CD4-positive, alpha-beta T cell treated with Interleukin-6 at 100 ng/mL for 8 hours (primary cell): ENCODE data around the gene SEPTIN11.
"Not testable (repeated sequence)": the region's sequence is repeated elsewhere in the genome, so short reads cannot be mapped to it uniquely, and the experiment has no call there.

Experiments used
- DNase-seq: peaks from one replicate; pipeline ENCODE4 v3.0.0-alpha.2; 2020; ENCODE audit warnings: mixed read lengths, low spot score

The SEPTIN11 gene

GRCh38 chr4:76952071-76952470, 2.5 kb downstream of the SEPTIN11 start:
- DNase-seq, result no peak

- no peak for DNase-seq
These were observed 3.4 kb downstream of the SEPTIN11 start for GRCh38 chr4:76952656-76953582.

- no peak for DNase-seq
These were observed 4.4 kb downstream of the SEPTIN11 start for GRCh38 chr4:76953956-76954355.

GRCh38 chr4:76954489-76954888, 4.9 kb downstream of the SEPTIN11 start:
- no peak for DNase-seq

- no peak for DNase-seq
These were observed 5.6 kb downstream of the SEPTIN11 start for GRCh38 chr4:76955182-76955581.

GRCh38 chr4:76957004-76957738, 7.6 kb downstream of the SEPTIN11 start:
- no peak for DNase-seq

GRCh38 chr4:76958891-76959290, 9.3 kb downstream of the SEPTIN11 start:
- DNase-seq, result no peak

- no peak for DNase-seq
These were observed 10.5 kb downstream of the SEPTIN11 start for GRCh38 chr4:76960014-76960413.

GRCh38 chr4:76962406-76963130, 13.0 kb downstream of the SEPTIN11 start:
- no peak for DNase-seq

- no peak for DNase-seq
These were observed 13.7 kb downstream of the SEPTIN11 start for GRCh38 chr4:76963131-76963750.

GRCh38 chr4:76963927-76964326, 14.4 kb downstream of the SEPTIN11 start:
- not testable (repeated sequence) for DNase-seq

GRCh38 chr4:76964769-76965168, 15.2 kb downstream of the SEPTIN11 start:
- no peak for DNase-seq

- no peak for DNase-seq
These were observed 16.5 kb downstream of the SEPTIN11 start for GRCh38 chr4:76965866-76966579.

- no peak for DNase-seq
These were observed 19.4 kb downstream of the SEPTIN11 start for GRCh38 chr4:76968937-76969336.

GRCh38 chr4:76969495-76969894, 19.9 kb downstream of the SEPTIN11 start:
- no peak for DNase-seq

- DNase-seq, result no peak
These were observed 20.5 kb downstream of the SEPTIN11 start for GRCh38 chr4:76969941-76970529.

- no peak for DNase-seq
These were observed 22.8 kb downstream of the SEPTIN11 start for GRCh38 chr4:76972306-76972705.

- DNase-seq, result no peak
These were observed 24.6 kb downstream of the SEPTIN11 start for GRCh38 chr4:76974150-76974549.

GRCh38 chr4:76977113-76977512, 27.6 kb downstream of the SEPTIN11 start:
- no peak for DNase-seq

- DNase-seq, result no peak
These were observed 28.3 kb downstream of the SEPTIN11 start for GRCh38 chr4:76977736-76978350.
